Measurements from ENCODE around the gene KPRP.

DNA sequence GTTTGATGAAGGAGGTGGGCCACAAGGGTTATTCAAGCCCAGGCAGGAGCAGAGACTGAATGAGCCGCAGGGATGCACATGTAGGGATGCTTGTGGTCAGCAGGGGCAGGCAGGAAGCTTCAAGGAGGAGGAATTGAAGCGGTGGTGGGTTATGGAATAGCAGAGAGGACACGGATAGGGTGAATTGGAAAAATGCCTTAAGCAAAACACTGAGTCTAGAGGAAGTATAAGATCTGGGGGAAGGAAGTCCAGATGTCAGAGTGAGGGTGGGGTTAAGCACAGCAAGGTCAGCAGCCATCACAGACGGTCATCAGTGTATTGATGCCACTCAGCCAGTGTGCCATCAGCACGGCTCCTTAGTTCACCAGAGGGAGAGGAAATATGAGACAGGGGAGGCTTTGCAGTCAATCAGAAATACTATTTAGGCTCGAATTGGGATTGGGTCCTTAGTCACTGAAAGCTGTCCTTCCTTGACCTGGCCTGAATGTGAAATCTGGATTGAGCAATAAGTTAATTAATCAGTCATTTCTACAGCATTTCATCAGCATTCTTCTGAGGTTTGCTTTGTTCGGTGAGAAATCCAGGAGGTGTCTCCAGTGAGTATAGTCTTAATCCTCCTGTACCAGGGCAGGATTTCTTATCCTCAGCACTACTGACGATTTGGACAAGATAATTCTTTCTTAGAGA lies 11.2 kb downstream of the KPRP start:
- TF ChIP-seq, protein P1, sequence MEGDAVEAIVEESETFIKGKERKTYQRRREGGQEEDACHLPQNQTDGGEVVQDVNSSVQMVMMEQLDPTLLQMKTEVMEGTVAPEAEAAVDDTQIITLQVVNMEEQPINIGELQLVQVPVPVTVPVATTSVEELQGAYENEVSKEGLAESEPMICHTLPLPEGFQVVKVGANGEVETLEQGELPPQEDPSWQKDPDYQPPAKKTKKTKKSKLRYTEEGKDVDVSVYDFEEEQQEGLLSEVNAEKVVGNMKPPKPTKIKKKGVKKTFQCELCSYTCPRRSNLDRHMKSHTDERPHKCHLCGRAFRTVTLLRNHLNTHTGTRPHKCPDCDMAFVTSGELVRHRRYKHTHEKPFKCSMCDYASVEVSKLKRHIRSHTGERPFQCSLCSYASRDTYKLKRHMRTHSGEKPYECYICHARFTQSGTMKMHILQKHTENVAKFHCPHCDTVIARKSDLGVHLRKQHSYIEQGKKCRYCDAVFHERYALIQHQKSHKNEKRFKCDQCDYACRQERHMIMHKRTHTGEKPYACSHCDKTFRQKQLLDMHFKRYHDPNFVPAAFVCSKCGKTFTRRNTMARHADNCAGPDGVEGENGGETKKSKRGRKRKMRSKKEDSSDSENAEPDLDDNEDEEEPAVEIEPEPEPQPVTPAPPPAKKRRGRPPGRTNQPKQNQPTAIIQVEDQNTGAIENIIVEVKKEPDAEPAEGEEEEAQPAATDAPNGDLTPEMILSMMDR (IDR thresholded peaks at IDR 0.05) = no peak
- TF ChIP-seq POLR2A (IDR thresholded peaks at IDR 0.05) (no peak), EP300 (IDR thresholded peaks at IDR 0.05) (no peak)

Data from tibial nerve (tissue), 4 donors.